A549 (cell line): ENCODE results near the gene ALOX15. TPM values are rescaled to one million over a fixed set of nuclear protein-coding genes. Genes with fewer than 3 reads are reported as not detected.

Source experiments
- ATAC-seq, 2 experiments: fragments of 200-7000 bp in 1 of 2; fragments of >200 bp in 1 of 2; cut with Nextera tagmentation in 1 of 2; cut with Tn5 transposase in 1 of 2; 3 replicates each; pipeline versions ENCODE4 v1.8.0 to v1.9.1; 2018 to 2020; ENCODE audit warnings: mild to moderate bottlenecking in 1 of 2, moderate library complexity in 1 of 2
- CTCF ChIA-PET: fragments of 300-600 bp; sonication (Branson Sonifier 250); formaldehyde crosslinking; extraction: SDS; loops from one replicate; lab custom pipeline; 2021; ENCODE audit warnings: antibody characterized with exemption, inconsistent platforms; lab: Yijun Ruan, JAX
- POLR2A ChIA-PET: fragments of 350-600 bp; formaldehyde crosslinking; extraction: SDS; loops from one replicate; lab custom pipeline; 2021; ENCODE audit warnings: antibody characterized with exemption, inconsistent platforms; lab: Yijun Ruan, JAX
- DNase-seq, 2 experiments: peaks; one replicate each; pipeline versions ENCODE4 v3.0.0 to v3.0.0-alpha.2; 2011 to 2016; ENCODE audit warnings: low read depth in 1 of 2, low spot score in 1 of 2
- FAIRE-seq: peaks from 2 replicates; lab custom pipeline; 2011; peaks lifted over from hg19 to GRCh38; lab: Jason Lieb, UNC
- H3K27ac ChIP-seq, 2 experiments: fragments of >200 bp; sonication (Bioruptor Twin); formaldehyde crosslinking; 3 replicates each; pipeline ENCODE4 v1.5.1; 2016 to 2017
- H3K4me1 ChIP-seq: fragments of >200 bp; sonication (Bioruptor Twin); formaldehyde crosslinking; 3 replicates; pipeline ENCODE4 v1.6.1; 2016
- H3K4me2 ChIP-seq: fragments of >200 bp; sonication (Bioruptor Twin); formaldehyde crosslinking; 3 replicates; pipeline ENCODE4 v1.6.1; 2016
- H3K4me3 ChIP-seq: fragments of >200 bp; sonication (Bioruptor Twin); formaldehyde crosslinking; 3 replicates; pipeline ENCODE4 v1.5.1; 2016
- H3K9me3 ChIP-seq: fragments of >200 bp; sonication (Bioruptor Twin); formaldehyde crosslinking; 3 replicates; pipeline ENCODE4 v1.6.1; 2016
- CBX8 ChIP-seq: fragments of 200-600 bp; sonication (generic); IDR thresholded peaks from 2 replicates; pipeline ENCODE4 v1.6.1; 2016
- CHD2 ChIP-seq: fragments of 150-350 bp; IDR thresholded peaks from 2 replicates; pipeline ENCODE4 v1.6.1; 2014; ENCODE audit warnings: low read length; ENCODE audit not compliant: partially characterized antibody
- CHD4 ChIP-seq: fragments of 200-600 bp; sonication (generic); IDR thresholded peaks from 2 replicates; pipeline ENCODE4 v1.6.1; 2016; ENCODE audit warnings: antibody characterized with exemption, mild to moderate bottlenecking, borderline replicate concordance
- JUN ChIP-seq, 2 experiments: fragments of >200 bp; sonication (Bioruptor Twin); formaldehyde crosslinking; IDR thresholded peaks; 2 replicates in 1 of 2; 3 replicates in 1 of 2; pipeline ENCODE4 v1.6.1; 2016 to 2017
- JUNB ChIP-seq: fragments of >200 bp; sonication (Bioruptor Twin); formaldehyde crosslinking; IDR thresholded peaks from 2 replicates; pipeline ENCODE4 v1.6.1; 2016
- KDM1A ChIP-seq: fragments of 200-600 bp; sonication (generic); IDR thresholded peaks from 2 replicates; pipeline ENCODE4 v1.6.1; 2016; ENCODE audit warnings: low read depth, mild to moderate bottlenecking
- MAZ ChIP-seq: fragments of 150-350 bp; IDR thresholded peaks from 2 replicates; pipeline ENCODE4 v1.6.1; 2014; ENCODE audit warnings: antibody characterized with exemption, low read depth, low read length, borderline replicate concordance
- NFE2L2 ChIP-seq: fragments of 150-350 bp; conservative IDR thresholded peaks from 2 replicates; pipeline ENCODE4 v1.6.1; 2014; ENCODE audit warnings: low read length
- NPAS2 ChIP-seq: fragments of 250-450 bp; sonication (Bioruptor Pico); IDR thresholded peaks from 2 replicates; pipeline ENCODE4 v1.8.0; 2022; ENCODE audit warnings: mild to moderate bottlenecking, moderate library complexity, borderline replicate concordance
- NR3C1 ChIP-seq: fragments of >200 bp; sonication (Bioruptor Twin); formaldehyde crosslinking; IDR thresholded peaks from 3 replicates; pipeline ENCODE4 v1.6.1; 2017
- PHF8 ChIP-seq: fragments of 200-600 bp; sonication (generic); IDR thresholded peaks from 2 replicates; pipeline ENCODE4 v1.6.1; 2016; ENCODE audit warnings: low read depth, mild to moderate bottlenecking, antibody characterized with exemption, moderate library complexity, borderline replicate concordance
- RAD21 ChIP-seq, 2 experiments: fragments of >200 bp in 1 of 2; sonication (Bioruptor Twin) in 1 of 2; formaldehyde crosslinking in 1 of 2; IDR thresholded peaks in 1 of 2; conservative IDR thresholded peaks in 1 of 2; 2 replicates in 1 of 2; 3 replicates in 1 of 2; pipeline ENCODE4 v1.6.1; 2012 to 2018; ENCODE audit warnings: inconsistent platforms in 1 of 2
- RNF2 ChIP-seq: fragments of 200-600 bp; sonication (generic); IDR thresholded peaks from 2 replicates; pipeline ENCODE4 v1.6.1; 2016; ENCODE audit warnings: low read depth, mild to moderate bottlenecking, antibody characterized with exemption, moderate library complexity, borderline replicate concordance
- SMC3 ChIP-seq: fragments of >200 bp; sonication (Bioruptor Twin); formaldehyde crosslinking; IDR thresholded peaks from 3 replicates; pipeline ENCODE4 v1.6.1; 2018; ENCODE audit warnings: inconsistent platforms
- TP53 ChIP-seq: fragments of 250-450 bp; sonication (Bioruptor Pico); IDR thresholded peaks from 2 replicates; pipeline ENCODE4 v1.5.0; 2021; ENCODE audit warnings: mild to moderate bottlenecking, moderate library complexity
- ZFP36 ChIP-seq: fragments of 450-650 bp; IDR thresholded peaks from 2 replicates; pipeline ENCODE4 v1.6.1; 2014; ENCODE audit warnings: borderline replicate concordance; ENCODE audit not compliant: partially characterized antibody
- ZSCAN20 ChIP-seq: fragments of 250-450 bp; sonication (Bioruptor Pico); IDR thresholded peaks from 2 replicates; pipeline ENCODE4 v1.8.0; 2022; ENCODE audit warnings: mild to moderate bottlenecking, moderate library complexity
- WGBS: methylation state at CpG from one replicate; pipeline ENCODE4 v1.1.6; 2017; ENCODE audit errors: missing lambda C conversion rate; 5-methylcytosine and 5-hydroxymethylcytosine counted together
- polyA plus RNA-seq, 4 experiments: library from polyadenylated mRNA; depleted of rRNA in 3 of 4; stranded (reverse); fragments of >200 nt; fragmentation: RNase III in 1 of 4; extraction: RNeasy Plus Mini Kit Qiagen cat#74134 plus additional on column Dnase treatment in 1 of 4; gene quantifications; 2 replicates in 3 of 4; 3 replicates in 1 of 4; pipeline ENCODE4 v1.2.3, GENCODE V29; 2011 to 2017
- TF ChIP-seq, protein P1 (sequence below): fragments of 200-600 bp; sonication (generic); IDR thresholded peaks from 2 replicates; pipeline ENCODE4 v1.6.1; 2016; ENCODE audit warnings: antibody characterized with exemption, mild to moderate bottlenecking, moderate library complexity
- TF ChIP-seq, protein P2 (sequence below): fragments of >200 bp; sonication (Bioruptor Twin); formaldehyde crosslinking; IDR thresholded peaks from 3 replicates; pipeline ENCODE4 v1.6.1; 2016
- TF ChIP-seq, protein P3 (sequence below): IDR thresholded peaks from 2 replicates; pipeline ENCODE4 v1.6.1; 2012
- TF ChIP-seq, protein P4 (sequence below): fragments of 250-450 bp; sonication (Bioruptor Pico); IDR thresholded peaks from 2 replicates; pipeline ENCODE4 v1.5.0; 2021; ENCODE audit warnings: mild to moderate bottlenecking, moderate library complexity, borderline replicate concordance

The ALOX15 gene
- polyA plus RNA-seq, 2 of the 4 experiments (the other 2 are of a cell fraction), result 0.08 to 0.12 TPM

DNA sequence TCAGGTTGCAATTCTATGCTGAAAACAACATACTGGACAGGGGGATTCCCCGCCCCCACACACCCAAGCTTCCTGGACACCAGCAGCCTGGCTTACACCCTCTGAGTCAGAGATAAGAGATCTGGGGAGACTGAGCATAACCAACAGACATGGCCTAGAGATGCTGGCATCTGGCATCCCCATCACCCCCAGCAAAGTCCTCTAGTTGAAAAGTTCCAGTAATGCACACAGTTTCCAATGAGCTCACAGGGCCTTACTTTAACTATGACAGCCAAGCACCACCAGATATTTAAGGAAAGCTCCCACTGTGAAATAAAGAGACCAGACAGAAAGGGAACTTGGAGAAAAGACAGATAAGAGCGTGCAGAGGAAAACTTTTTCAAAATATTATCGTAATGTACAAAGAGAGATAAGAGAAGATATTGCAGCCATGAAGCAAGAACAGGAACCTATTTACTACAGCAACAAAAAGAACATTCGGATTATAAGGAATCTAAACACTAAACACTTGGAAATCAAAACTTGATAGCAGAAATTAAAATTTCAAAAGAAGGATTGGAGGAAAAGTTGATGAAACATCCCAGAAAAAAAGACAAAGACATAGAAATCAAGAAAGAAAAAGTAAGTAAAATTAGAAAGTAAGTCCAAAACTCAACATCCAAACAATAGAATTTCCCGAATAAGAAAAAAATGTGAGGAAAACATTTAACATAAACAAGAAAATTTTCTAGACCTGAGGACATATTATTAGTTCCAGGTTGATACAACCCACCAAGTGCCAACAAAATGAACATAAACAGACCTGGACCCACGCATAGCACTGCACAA lies 17.2 kb upstream of the ALOX15 start (continued):
- TF ChIP-seq JUN (IDR thresholded peaks at IDR 0.05), result no peak
- no peak for TF ChIP-seq PHF8

DNA sequence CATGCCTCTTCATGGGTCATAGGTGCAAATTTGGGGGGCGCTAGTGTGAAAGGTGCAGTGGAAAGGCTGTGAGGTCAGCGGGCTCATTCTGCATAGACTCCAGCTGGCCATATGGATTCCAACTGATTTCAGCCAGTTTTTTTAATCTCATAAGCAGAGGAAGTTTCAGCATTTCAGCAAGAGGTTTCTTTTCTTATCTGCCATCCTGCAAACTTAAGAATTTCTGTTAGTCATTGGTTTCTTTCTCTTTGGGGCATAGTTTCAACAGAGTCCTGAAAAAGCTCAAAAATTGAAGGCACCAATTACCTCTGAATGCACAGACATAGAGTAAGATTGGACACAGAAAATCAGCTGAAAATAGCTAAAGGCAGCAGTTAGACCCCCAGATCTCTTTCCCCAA lies 16.2 kb upstream of the ALOX15 start:
- Histone ChIP-seq H3K4me2 (no peak overlapping the region), H3K27ac (no peak overlapping the region), H3K4me1 (peaks cover 6% of the 10 kb centered on the region; the same call in 1 of the 3 replicates), H3K9me3 (no peaks in the 10 kb centered on the region), H3K4me3 (no peak overlapping the region)
- FAIRE-seq (no peak), ATAC-seq (no peak), DNase-seq (no peak)
- ChIA-PET CTCF (interaction anchor here (1.1 to 1.7 kb wide), 4 partner anchors 9 to 92 kb away, joined by 4 to 6 read pairs (median 5); partner anchors contain the start of gene ARRB2), POLR2A (interaction anchor here (0.6 kb wide), 1 partner anchor 515 kb away, joined by 3 read pairs; the partner anchor contains the start of genes CYB5D2 and ZZEF1)
- TF ChIP-seq MAZ (no peak), NR3C1 (no peak), CBX8 (no peak), NPAS2 (CRISPR knock-in tag) (no peak), SMC3 (no peak), CHD4 (no peak), CHD2 (no peak), TP53 (no peak), JUNB (no peak), ZSCAN20 (no peak), NFE2L2 (no peak), KDM1A (no peak), ZFP36 (no peak), RNF2 (no peak), RAD21 (conservative IDR thresholded peaks at IDR 0.05 in 1 of 2, IDR thresholded peaks at IDR 0.05 in 1 of 2) (no peak)
- TF ChIP-seq, protein P1, sequence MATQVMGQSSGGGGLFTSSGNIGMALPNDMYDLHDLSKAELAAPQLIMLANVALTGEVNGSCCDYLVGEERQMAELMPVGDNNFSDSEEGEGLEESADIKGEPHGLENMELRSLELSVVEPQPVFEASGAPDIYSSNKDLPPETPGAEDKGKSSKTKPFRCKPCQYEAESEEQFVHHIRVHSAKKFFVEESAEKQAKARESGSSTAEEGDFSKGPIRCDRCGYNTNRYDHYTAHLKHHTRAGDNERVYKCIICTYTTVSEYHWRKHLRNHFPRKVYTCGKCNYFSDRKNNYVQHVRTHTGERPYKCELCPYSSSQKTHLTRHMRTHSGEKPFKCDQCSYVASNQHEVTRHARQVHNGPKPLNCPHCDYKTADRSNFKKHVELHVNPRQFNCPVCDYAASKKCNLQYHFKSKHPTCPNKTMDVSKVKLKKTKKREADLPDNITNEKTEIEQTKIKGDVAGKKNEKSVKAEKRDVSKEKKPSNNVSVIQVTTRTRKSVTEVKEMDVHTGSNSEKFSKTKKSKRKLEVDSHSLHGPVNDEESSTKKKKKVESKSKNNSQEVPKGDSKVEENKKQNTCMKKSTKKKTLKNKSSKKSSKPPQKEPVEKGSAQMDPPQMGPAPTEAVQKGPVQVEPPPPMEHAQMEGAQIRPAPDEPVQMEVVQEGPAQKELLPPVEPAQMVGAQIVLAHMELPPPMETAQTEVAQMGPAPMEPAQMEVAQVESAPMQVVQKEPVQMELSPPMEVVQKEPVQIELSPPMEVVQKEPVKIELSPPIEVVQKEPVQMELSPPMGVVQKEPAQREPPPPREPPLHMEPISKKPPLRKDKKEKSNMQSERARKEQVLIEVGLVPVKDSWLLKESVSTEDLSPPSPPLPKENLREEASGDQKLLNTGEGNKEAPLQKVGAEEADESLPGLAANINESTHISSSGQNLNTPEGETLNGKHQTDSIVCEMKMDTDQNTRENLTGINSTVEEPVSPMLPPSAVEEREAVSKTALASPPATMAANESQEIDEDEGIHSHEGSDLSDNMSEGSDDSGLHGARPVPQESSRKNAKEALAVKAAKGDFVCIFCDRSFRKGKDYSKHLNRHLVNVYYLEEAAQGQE, result no peak
- TF ChIP-seq, protein P2, sequence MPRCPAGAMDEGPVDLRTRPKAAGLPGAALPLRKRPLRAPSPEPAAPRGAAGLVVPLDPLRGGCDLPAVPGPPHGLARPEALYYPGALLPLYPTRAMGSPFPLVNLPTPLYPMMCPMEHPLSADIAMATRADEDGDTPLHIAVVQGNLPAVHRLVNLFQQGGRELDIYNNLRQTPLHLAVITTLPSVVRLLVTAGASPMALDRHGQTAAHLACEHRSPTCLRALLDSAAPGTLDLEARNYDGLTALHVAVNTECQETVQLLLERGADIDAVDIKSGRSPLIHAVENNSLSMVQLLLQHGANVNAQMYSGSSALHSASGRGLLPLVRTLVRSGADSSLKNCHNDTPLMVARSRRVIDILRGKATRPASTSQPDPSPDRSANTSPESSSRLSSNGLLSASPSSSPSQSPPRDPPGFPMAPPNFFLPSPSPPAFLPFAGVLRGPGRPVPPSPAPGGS, result no peak
- TF ChIP-seq, protein P3, sequence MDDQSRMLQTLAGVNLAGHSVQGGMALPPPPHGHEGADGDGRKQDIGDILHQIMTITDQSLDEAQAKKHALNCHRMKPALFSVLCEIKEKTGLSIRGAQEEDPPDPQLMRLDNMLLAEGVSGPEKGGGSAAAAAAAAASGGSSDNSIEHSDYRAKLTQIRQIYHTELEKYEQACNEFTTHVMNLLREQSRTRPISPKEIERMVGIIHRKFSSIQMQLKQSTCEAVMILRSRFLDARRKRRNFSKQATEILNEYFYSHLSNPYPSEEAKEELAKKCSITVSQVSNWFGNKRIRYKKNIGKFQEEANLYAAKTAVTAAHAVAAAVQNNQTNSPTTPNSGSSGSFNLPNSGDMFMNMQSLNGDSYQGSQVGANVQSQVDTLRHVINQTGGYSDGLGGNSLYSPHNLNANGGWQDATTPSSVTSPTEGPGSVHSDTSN, result no peak
- TF ChIP-seq, protein P4, sequence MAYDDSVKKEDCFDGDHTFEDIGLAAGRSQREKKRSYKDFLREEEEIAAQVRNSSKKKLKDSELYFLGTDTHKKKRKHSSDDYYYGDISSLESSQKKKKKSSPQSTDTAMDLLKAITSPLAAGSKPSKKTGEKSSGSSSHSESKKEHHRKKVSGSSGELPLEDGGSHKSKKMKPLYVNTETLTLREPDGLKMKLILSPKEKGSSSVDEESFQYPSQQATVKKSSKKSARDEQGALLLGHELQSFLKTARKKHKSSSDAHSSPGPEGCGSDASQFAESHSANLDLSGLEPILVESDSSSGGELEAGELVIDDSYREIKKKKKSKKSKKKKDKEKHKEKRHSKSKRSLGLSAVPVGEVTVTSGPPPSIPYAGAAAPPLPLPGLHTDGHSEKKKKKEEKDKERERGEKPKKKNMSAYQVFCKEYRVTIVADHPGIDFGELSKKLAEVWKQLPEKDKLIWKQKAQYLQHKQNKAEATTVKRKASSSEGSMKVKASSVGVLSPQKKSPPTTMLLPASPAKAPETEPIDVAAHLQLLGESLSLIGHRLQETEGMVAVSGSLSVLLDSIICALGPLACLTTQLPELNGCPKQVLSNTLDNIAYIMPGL (CRISPR knock-in tag), result no peak
- 88% methylated on average over 2 of the region's 2 CpGs for WGBS
